GM13977 (cell line): ENCODE data around the gene PRDM12.
A peak's percentile ranks its signal among the peaks of the same experiment; 100 is the strongest.

ENCODE experiments used
- DNase-seq: peaks from one replicate; pipeline ENCODE4 v3.0.0; 2012; ENCODE audit warnings: low spot score
- CTCF ChIP-seq: IDR thresholded peaks from 2 replicates; pipeline ENCODE4 v1.5.1; 2012; ENCODE audit warnings: mild to moderate bottlenecking, control low read depth; ENCODE audit not compliant: insufficient read depth; ENCODE audit errors: extremely low read depth, missing control alignments
- in situ Hi-C: fragments of 300-500 bp; cut with MboI; formaldehyde crosslinking; loops from one replicate; pipeline ENCODE4 v1.12.0; 2022; ENCODE audit warnings: low sequenced_read_pairs, low pct_unique_long_range_greater_than_20kb, mixed read lengths, inconsistent platforms; ENCODE audit not compliant: unreplicated experiment

Gene PRDM12

GRCh38 chr9:130664251-130665028 is at the start of gene PRDM12:
PRDM12 (plus strand) TSS chr9:130664594; CDS start chr9:130664654, 60 bp downstream.
- in situ Hi-C loops = no loop called here
- peak; percentile 57 for DNase-seq

GRCh38 chr9:130616451-130616850 is 47.9 kb upstream of the PRDM12 start:
- in situ Hi-C loops = no loop called here
- TF ChIP-seq CTCF = no peak
- no peak for DNase-seq

More at GRCh38 chr9:130664251-130665028, at the start of gene PRDM12:
- no peak for TF ChIP-seq CTCF

GRCh38 chr9:130623466-130623865 is 40.9 kb upstream of the PRDM12 start:
- in situ Hi-C loops = no loop called here
- no peak for TF ChIP-seq CTCF
- no peak for DNase-seq

GRCh38 chr9:130624154-130624553 is 40.2 kb upstream of the PRDM12 start:
- DNase-seq = no peak
- TF ChIP-seq CTCF = no peak
- in situ Hi-C loops = no loop called here

GRCh38 chr9:130626249-130626996 is 38.0 kb upstream of the PRDM12 start:
- no peak for TF ChIP-seq CTCF
- in situ Hi-C loops = no loop called here
- DNase-seq = no peak

- no peak for TF ChIP-seq CTCF
- DNase-seq = no peak
- in situ Hi-C loops = no loop called here
These were observed 37.3 kb upstream of the PRDM12 start for GRCh38 chr9:130627051-130627450.
